ENCODE data around the gene CCNA2.
A peak's percentile ranks its signal among the peaks of the same experiment; 100 is the strongest.

CCNA2 gene

DNA sequence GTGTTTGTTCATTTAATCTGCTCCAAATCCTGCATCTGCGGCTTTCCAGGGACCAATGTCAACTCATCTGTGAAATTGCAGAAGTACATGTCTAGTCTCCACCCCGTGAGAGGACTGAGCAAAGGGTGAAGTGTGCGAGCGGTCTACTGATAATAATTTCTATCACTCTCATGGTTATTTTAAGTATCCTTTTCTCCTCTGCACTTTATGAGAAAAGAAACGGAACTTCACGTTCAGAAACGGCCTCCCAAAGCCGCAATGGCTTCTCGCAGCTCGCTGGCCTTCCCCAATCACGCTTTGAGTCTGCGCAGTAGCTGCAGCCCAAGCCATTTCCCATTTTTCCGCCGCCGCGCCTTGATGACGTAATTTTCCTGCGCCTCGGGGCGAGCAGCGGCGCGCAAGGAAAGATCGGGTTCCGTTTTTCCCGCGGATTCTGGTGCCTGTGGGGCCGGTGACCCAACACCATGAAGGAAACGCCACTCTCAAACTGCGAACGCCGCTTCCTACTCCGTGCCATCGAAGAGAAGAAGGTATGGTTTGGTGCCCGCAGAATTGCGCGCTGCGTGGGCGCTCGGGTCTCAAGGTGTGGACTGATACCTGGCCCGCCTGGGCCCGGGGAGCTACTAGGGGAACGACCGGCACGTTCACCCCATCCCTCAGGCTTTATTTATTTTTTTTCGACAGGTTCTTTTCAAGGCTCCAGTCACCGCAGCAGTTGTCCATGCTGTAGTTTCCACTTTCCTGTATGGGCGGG, 22.5 kb downstream of the CCNA2 start, which contains the start of gene EXOSC9:
Gene EXOSC9 (plus strand): TSS at position 363 of the 754 bp plus-strand sequence. CDS start 102 bp downstream, at position 465.
- DNase-seq, result peak; percentile 96

DNA sequence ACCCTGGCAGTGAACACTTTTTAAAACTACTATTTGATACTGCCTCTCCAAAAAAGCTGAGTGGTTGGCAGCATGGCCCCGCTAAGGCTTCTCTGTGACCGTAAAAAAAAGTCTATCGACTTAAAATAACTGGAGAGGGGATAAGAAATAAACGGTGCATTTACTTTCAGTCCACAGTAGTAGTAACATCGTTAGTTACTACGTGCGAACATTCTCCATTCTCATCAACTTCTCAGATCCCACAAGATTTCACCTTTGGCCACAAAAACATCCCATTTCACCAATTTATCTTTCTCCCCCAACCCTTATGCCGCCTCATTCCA, 23.1 kb downstream of the CCNA2 start:
- no peak for DNase-seq

DNA sequence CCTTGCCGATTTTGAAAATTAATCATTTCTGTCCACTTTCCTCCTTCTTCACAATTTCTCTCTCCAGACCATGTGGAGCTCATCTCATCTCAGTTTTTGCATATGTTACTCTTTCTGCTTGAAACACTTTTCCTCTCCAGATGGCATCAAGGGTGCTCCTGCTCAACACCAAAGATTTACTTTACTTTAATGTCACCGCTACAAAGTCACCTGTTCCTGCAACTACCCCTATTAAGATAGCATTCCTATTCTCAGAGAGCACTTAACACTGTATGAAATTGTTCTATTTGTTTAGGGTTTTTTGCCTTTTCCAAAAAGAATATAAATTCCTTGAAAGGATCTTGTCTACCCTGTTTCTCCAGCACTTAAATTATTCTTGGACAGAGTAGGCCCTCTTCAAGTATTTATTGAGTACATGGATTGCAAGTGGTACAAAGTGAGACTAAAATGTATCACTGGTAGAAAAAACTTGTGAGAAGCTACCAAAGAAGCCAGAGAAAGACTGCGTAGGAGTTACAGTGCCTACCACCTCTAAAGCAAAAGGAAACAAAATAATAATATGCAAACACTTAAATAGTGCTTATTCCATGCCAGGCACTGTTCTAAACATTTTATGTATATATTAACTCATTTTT, 23.7 kb downstream of the CCNA2 start:
- DNase-seq, result no peak

DNA sequence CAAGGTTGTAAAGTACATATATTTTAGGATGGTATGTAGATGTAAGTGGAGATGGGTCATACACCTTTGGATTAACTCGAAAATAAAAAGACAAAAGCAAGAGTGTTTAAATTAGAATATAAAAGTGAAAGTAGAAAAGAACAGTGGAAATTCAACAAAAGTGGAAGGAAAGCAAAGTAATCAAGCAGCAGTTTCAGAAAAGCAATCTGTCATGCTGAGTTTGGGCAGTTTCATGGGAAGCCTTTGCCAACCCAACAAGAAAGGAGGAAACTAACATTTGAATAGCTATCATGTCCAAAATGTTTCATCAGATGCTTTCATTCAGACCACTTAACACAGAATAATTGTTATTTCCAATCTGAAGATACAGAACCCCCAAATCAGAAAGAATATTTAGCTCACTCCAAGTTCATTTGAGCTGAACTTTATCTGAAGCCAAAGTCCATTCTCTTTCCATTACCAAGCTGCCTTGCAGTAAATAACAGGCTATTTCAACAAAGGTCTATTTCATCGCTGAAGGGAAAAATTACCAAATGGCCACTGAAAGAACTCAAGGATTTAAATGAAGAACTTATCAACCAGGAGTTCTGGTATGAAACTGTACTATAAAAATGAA, 24.4 kb downstream of the CCNA2 start:
- DNase-seq, result no peak

DNA sequence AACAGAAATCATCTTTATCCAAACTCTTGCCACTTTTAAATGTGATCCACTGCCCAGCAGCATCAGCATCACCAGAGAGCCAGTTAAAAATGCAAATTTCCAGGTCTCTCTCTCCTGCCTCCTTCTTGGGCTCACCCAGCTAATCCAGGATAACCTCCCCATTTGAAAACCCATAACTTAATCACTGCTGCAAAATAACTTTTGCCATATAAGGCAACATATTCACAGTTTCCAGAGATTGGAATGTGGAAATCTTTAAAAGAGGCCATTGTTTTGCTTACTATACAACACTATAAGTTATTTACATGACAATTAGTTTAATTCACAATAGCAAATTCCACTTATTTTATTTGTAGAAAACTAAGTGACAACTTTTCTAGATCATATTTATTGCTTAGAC, 27.4 kb downstream of the CCNA2 start:
- no peak for DNase-seq

DNA sequence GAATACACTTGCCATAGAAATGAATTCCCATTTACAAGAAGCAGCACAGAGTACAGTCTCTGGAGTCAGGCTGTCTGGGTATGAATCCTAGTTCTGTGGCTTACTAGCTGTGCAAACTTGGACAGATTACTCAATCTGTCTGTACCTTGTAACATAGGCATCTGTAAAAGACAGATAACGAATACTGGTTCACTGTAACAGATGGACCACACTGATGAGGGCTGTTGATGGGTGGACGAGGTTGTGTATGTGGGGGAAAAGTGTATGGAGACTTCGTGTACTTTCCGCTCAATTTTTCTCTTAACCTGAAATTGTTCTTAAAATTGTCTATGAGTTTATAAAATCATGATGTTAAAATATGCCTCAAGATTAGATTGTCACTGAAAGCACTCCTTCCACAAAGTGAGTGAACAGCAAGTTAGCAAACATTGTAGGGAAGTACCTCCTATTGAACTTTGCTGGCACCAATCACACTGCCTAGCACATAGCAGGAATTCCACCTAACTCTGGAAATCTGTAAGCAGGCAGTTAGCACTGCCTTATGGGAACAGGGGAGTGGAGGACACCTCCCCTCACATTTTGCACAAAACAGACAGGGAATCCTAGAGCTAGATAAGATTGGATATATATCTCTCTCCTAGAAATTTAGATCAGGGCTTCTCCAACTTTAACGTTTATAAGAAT, 29.0 kb downstream of the CCNA2 start:
- DNase-seq, result no peak

DNA sequence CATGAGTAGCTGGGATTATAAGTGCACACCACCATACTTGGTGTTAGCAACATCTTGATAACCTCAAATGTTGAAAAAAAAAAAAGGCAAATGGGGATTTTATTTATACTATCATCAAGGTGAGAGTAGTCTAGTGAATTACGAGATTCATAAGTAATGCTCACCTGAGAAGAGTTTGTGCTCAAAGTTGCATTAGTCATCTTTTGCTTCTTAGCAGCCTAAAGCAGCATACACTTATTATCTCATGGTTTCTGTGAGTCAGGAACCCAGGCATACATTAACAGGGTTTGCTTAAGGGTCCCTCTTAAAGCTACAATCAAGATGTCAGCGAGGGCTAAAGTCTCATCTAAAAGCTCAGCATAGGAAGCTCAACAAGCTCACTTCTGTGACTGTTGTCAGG, 30.7 kb downstream of the CCNA2 start:
- DNase-seq, result no peak

DNA sequence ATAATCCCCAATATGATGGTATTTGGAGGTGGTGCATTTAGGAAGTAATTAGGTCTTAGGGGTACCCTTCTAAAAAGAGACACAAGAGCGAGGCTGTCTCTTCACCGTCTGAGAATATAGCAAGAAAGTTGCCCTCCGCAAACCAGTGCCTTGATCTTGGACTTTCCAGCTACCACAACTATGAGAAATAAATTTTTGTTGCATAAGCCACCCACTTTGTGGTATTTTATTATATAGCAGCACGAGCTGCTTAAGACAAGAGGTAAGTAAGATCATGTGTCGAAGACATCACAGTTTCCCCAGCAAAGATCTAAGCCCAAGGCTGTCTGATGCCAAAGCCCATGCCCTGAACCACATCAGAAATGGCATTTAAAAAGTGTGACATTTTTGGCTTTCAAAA, 32.2 kb downstream of the CCNA2 start:
- DNase-seq, result no peak

DNA sequence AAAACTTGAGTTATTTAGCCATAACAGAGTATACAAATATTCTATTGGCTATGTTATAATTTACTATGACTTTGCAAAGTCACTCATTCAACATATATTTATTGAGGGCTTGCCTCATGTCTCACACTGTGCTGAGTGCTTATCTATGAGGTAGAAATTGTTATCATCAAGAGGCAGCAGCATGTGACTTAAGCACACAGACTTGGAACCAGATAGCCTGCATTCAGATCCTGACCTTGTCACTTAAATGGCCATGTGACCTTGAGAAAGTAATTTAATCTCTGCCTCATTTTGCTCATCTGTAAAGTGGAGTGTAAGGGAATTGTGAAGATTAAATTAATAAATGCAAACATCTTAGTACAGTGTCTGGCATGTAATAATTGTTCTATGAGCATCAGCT, 32.7 kb downstream of the CCNA2 start:
- DNase-seq, result no peak

DNA sequence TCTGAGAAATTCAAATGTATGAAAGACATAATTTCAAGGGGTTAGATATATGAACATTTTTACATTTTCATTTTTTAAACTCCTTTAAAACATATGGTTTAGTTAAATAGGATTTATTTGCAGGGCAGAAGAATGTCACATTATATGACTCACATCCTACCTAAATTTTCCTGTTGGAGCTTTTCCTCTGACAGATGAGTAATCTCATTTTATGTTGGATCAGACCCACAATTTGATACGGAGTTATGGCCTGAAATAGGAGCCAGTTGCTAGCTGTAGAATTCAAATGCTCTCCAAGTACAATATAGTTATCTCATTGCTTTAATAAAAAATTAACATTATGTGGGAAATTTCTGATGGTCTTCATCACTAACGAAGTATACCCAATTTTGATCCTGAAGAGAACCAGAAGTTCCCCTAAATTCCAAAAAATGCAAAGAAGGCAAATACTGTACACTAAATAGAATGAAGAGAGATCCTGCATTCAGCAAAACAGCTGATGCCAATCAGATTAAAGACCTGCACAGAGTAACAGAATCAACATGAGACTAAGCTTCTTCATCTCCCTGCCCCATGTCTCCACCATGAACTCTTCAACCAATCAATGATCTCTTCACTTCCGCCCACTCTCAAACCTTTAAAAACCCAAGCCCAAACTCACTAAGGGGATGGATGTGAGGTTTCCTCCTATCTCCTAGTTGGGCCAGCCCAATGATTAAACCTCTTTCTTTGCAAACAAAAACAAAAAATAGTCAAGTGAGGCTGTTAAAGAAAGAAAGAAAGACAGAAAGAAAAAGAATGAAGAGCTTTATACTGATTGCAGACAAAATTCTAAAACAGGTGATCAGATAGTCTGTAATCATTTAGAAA, 33.5 kb downstream of the CCNA2 start:
- DNase-seq, result no peak

DNA sequence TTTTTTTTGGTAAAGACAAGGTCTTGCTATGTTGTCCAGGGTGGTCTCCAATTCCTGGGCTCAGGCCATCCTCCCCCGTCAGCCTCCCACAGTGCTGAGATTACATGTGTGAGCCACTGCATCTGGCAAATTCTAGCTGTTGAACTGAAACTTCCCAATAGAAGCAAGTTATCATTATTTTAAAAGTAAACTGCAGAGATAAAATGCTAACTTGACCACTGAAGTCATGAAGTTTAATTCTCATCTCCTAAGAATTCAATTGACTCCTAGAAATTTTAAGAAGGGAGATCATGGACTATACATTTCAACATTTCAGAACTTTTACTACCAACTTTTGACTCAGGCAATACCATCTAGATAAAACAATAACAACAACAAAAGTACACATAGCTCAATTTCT, 34.2 kb downstream of the CCNA2 start:
- no peak for DNase-seq

DNA sequence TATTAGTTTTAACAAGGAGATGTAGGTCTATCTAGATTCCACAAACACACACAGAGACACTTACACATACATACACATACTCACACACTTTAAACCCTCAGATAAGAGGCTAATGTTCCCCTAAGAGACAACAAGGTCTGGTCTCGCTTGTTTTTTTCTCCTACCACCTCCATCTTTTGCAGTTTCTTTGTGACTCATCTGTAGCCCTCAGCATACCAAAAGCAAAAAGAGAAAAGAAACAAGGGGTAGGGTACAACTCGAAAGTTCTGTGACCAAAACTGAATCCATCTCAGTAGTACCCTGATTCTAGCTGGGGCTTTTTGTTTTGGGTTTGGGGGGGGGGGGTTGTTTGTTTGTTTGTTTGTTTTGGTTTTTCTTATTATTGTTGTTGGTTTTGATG, 34.8 kb downstream of the CCNA2 start:
- DNase-seq, result no peak

DNA sequence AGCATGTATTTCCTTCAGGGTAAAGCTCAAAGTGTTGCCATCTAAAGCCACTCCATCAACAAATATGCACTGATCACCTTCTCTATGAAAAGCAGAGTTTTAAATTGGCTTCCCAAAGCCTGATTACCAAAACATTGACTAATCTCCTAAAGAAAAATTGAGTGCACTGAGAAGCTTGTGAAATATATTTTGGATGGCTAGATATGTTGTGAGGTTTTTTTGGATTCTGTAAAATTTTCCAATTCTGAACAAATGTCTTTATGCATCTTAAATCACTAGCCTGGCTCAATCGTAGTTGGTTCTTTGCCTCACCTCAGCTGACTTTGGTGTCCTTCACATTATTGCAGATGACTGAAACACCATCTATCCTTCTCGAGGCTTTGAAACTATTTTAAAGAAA, 37.5 kb downstream of the CCNA2 start:
- no peak for DNase-seq

DNA sequence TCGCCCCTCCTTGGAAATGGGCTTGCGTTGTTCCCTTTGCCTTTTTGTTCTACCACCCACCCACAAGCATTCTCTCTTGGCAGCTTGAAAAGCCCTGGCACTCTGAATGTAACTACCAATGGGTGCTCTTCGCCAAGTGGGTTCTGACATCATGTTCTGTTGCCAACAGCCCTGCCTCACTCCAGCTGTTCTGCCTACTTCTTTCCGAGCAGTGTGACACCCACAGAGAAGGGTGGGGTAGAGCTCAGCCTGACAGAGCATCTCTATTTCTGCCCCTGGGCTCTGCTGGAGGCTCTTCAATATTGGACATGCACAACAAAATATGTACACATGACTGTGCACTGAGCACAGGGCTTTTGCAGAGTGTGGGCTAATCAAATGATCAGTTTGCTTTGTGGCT, 38.2 kb downstream of the CCNA2 start:
- DNase-seq, result no peak

DNA sequence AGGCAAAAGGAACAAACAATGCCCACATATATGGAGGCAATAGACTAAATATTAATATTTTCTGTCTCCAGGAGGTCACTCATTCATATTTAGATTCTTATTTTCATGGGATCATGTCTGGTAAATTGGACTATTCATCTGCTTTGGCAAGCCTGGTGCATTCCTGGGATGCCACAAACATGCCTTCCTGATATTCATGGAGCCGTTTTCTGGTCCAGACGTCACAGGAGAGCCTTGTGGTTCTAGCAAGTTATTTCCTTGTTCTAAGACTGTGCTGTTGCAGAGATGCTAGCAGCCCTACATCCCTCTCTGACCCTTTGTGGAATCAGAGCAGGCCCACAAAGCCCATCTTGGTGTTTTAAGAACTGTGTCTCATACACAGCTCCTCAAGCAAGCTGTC, 38.7 kb downstream of the CCNA2 start:
- DNase-seq, result no peak

DNA sequence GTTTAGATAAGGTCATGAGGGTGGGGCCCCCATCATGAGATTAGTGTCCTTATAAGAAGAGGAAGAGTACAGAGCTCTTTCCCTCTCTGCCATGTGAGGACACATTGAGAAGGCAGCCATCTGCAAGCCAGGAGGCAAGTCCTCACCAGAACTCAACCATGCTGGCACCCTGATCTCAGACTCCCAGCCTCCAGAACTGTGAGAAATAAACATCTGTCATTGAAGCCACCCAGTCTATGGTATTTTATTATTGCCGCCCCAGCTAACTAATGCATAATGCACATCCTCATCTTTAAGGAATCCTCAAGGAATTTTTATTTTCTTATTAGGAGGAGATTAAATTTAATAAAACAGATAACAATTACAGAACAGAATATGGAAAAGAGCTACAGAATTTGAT, 39.3 kb downstream of the CCNA2 start:
- DNase-seq, result no peak

DNA sequence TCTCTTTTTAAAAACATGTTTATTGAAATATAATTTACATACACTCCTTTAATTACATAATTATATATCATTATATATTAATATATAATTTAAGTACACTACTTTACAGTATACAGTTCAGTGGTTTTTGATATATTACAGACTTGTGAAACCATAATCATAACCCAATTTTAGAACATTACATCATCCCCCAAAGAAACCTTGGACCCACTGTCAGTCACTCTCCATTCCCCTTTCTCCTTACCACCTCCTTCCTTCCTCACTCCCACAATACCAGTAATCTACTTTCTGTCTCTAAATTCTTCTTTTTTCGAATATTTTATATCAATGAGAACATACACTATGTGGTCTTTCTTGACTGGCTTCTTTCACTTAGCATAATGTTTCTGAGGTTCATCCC, 40.5 kb downstream of the CCNA2 start:
- no peak for DNase-seq

DNA sequence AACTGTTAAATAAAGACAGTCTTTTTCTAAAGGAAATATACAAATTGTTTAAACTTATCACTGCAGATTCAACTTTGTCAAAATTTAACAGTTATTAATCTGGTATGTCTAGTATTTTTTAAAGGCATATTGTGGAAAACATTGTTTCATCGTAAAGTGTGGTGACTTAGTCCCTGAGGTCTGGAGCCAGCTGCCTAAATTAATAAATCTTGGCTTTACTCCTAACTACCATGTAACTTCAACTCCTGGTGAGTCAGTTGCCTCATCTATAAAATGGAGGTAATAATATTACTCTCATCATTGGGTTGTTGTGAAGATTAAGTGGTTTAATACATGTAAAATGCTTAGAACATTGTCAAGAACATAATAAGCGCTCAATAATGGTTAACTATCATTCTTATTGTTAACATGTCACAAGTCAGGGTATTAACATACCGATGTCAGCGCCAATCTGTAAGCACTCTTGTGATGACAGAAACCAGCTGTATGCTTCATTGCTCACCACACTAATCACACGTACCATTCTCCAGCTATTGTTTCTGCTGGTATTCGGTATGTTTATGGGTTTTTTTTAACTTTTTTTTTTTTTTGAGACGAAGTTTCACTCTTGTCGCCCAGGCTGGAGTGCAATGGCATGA, 44.6 kb downstream of the CCNA2 start:
- DNase-seq, result no peak

DNA sequence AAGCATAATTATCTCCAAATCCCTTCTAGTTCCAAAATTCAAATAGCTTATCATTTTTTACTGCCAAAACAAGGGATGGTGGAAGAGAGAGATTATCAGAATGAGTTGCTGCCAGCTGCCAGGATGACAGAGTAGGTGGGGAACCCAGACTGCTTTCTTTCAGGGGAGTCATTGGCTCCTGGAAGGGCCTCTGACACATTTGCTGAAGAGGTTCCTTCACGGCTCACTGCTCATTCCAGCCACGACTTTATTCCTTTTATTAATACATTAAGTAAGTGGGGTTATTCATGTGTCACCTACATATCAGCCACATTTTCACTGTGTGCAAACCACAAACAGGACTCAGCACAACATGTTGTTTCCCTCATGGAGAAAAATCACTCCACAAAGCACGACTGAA, 46.1 kb downstream of the CCNA2 start:
- DNase-seq, result no peak

DNA sequence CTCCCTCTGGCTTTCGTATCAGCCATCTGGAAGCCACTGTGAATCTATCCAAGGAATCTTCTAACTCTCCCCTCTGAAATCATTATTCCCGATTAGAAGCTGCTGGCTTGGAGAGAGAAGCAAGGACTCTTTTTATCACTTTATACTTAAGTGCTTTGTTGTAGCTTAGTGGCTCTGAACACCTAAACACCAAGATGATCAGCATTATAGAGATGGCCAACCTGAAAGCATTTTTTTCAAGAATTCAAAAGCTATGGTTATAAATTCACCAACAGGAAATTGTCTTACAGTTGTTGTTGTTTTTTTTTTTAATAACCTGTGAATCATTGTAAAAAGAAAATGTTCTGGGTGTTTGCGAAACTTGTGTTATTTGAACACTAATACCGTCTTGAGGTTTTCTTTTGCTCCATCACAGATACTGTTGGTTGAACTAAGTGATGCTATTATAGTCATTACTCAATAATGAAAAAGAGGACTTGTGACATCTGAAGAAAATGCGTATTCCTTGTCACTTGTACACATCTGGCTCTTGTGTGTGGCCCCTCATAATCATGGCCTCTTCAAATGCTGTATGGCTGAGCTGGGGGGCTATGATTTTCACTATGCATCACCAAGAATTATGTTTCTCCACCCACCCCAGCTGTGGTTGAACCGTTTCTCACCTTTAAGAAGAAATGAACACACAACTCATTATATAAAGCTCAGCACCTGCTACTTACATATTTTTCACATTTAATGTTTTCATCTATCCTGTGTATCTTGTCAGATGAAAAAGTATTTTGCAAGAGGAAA, 46.9 kb downstream of the CCNA2 start:
- DNase-seq, result no peak

DNA sequence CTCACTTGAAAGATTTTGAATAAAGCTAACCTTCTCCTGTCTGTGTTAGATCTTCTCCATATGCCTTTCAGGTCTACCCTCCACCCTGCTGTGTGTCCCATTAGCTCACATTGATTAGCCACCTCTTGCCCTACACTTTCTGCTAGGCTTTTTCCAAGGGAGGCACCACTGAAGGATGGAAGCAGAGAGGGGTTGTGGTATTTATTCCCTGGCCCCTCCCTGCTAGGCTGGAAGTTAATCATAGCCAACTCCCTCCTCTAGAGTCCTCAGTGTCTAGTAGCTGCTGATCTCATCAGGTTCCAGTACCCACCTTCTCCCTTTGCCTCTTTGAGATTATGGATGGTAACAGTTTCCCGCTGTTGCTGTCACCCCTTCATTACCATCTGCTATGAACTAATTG, 49.8 kb downstream of the CCNA2 start:
- DNase-seq, result no peak

DNA sequence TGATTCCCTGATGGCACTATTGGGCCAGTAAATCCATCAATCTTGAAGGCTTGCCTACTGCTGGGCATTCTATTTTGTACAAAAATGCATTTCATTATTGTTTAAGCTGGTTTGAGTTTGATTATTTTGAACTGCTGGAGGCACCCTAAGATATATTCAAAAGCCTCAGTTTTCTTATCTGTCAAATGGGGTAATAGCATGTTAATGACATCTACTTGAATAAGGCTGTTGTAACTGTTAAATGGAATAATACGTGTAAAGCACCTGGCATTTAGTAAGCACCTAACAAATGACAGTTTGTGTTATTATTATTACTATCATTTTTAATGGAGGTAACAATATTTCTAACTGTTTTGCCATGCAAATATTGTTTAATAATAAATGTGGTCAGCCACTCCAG, 51.8 kb downstream of the CCNA2 start:
- no peak for DNase-seq
